NT2/D1 (cell line): ENCODE measurements around the gene CYP2S1.

Experiments
- DNase-seq: peaks from one replicate; pipeline ENCODE4 v3.0.0-alpha.2; 2011; ENCODE audit warnings: low read depth, low spot score
- H3K27me3 ChIP-seq: 2 replicates; pipeline ENCODE4 v1.6.0; 2011; ENCODE audit warnings: mild to moderate bottlenecking; ENCODE audit not compliant: insufficient read length, insufficient read depth
- H3K36me3 ChIP-seq: 2 replicates; pipeline ENCODE4 v1.6.1; 2011; ENCODE audit warnings: mild to moderate bottlenecking, low read length, mixed read lengths; ENCODE audit not compliant: insufficient read depth, insufficient read length
- H3K4me1 ChIP-seq: 2 replicates; pipeline ENCODE4 v1.5.1; 2011; ENCODE audit not compliant: insufficient read depth, insufficient read length
- H3K4me3 ChIP-seq: 2 replicates; pipeline ENCODE4 v1.5.1; 2011; ENCODE audit warnings: low read depth; ENCODE audit not compliant: insufficient read length
- H3K9ac ChIP-seq: 2 replicates; pipeline ENCODE4 v1.6.0; 2011; ENCODE audit warnings: low read depth; ENCODE audit not compliant: insufficient read length
- H3K9me3 ChIP-seq: 2 replicates; pipeline ENCODE4 v1.5.1; 2011; ENCODE audit warnings: mild to moderate bottlenecking, low read length; ENCODE audit not compliant: insufficient read depth
- SUZ12 ChIP-seq: IDR thresholded peaks from 2 replicates; pipeline ENCODE4 v1.6.1; 2011; ENCODE audit not compliant: insufficient read length, insufficient read depth; ENCODE audit errors: extremely low read depth
- YY1 ChIP-seq: IDR thresholded peaks from 2 replicates; pipeline ENCODE4 v1.6.1; 2011; ENCODE audit not compliant: insufficient read length, insufficient read depth
- ZNF274 ChIP-seq: IDR thresholded peaks from 2 replicates; pipeline ENCODE4 v1.6.1; 2011; ENCODE audit warnings: mild to moderate bottlenecking, low read depth, low read length

CYP2S1 gene

GRCh38 chr19:41239961-41240574 is 47.0 kb downstream of the CYP2S1 start:
- no peaks in the 10 kb centered on the region for H3K27me3 ChIP-seq
- TF ChIP-seq YY1 (no peak), ZNF274 (no peak), SUZ12 (no peak)
- DNase-seq: no peak
- no peaks in the 10 kb centered on the region for H3K9me3 ChIP-seq
- H3K4me3 ChIP-seq: no peak overlapping the region
- peaks cover 85% of the 10 kb centered on the region for H3K36me3 ChIP-seq
- H3K9ac ChIP-seq: no peak overlapping the region
- H3K4me1 ChIP-seq: no peaks in the 10 kb centered on the region

GRCh38 chr19:41241859-41242258 is 48.8 kb downstream of the CYP2S1 start:
- Histone ChIP-seq H3K9ac (no peak overlapping the region), H3K4me3 (no peak overlapping the region), H3K9me3 (no peaks in the 10 kb centered on the region), H3K4me1 (no peaks in the 10 kb centered on the region), H3K27me3 (no peaks in the 10 kb centered on the region), H3K36me3 (peaks cover 89% of the 10 kb centered on the region)
- TF ChIP-seq SUZ12: no peak
- TF ChIP-seq ZNF274: no peak
- TF ChIP-seq YY1: no peak
- DNase-seq: no peak

- Histone ChIP-seq H3K9me3 (no peaks in the 10 kb centered on the region), H3K27me3 (no peaks in the 10 kb centered on the region), H3K36me3 (peaks cover 85% of the 10 kb centered on the region), H3K9ac (no peak overlapping the region), H3K4me3 (no peak overlapping the region), H3K4me1 (no peaks in the 10 kb centered on the region)
- TF ChIP-seq YY1 (no peak), SUZ12 (no peak), ZNF274 (no peak)
- DNase-seq: no peak
Measured at GRCh38 chr19:41244117-41244516, 51.1 kb downstream of the CYP2S1 start.

- no peak overlapping the region for H3K9ac ChIP-seq
- no peaks in the 10 kb centered on the region for H3K9me3 ChIP-seq
- DNase-seq: no peak
- no peak overlapping the region for H3K4me3 ChIP-seq
- no peak for TF ChIP-seq SUZ12
- TF ChIP-seq ZNF274: no peak
- no peak for TF ChIP-seq YY1
- H3K4me1 ChIP-seq: no peaks in the 10 kb centered on the region
- H3K27me3 ChIP-seq: no peaks in the 10 kb centered on the region
- peaks cover 82% of the 10 kb centered on the region for H3K36me3 ChIP-seq
Measured at GRCh38 chr19:41245843-41246242, 52.8 kb downstream of the CYP2S1 start.

- Histone ChIP-seq H3K36me3 (peaks cover 81% of the 10 kb centered on the region), H3K9ac (no peak overlapping the region), H3K4me1 (no peaks in the 10 kb centered on the region), H3K27me3 (no peaks in the 10 kb centered on the region), H3K4me3 (no peak overlapping the region), H3K9me3 (no peaks in the 10 kb centered on the region)
- TF ChIP-seq ZNF274 (no peak), YY1 (no peak), SUZ12 (no peak)
- no peak for DNase-seq
Measured at GRCh38 chr19:41248895-41249294, 55.9 kb downstream of the CYP2S1 start.

GRCh38 chr19:41249707-41250423 is 56.8 kb downstream of the CYP2S1 start:
- no peak overlapping the region for H3K4me3 ChIP-seq
- H3K27me3 ChIP-seq: no peaks in the 10 kb centered on the region
- H3K9ac ChIP-seq: no peak overlapping the region
- H3K9me3 ChIP-seq: no peaks in the 10 kb centered on the region
- no peak for TF ChIP-seq SUZ12
- no peak for TF ChIP-seq YY1
- no peak for TF ChIP-seq ZNF274
- peaks cover 81% of the 10 kb centered on the region for H3K36me3 ChIP-seq
- no peak for DNase-seq
- H3K4me1 ChIP-seq: no peaks in the 10 kb centered on the region

GRCh38 chr19:41253660-41254059 is 60.6 kb downstream of the CYP2S1 start:
- Histone ChIP-seq H3K36me3 (peaks cover 84% of the 10 kb centered on the region), H3K27me3 (no peaks in the 10 kb centered on the region), H3K4me1 (no peaks in the 10 kb centered on the region), H3K4me3 (no peak overlapping the region), H3K9me3 (no peaks in the 10 kb centered on the region), H3K9ac (no peak overlapping the region)
- TF ChIP-seq ZNF274: no peak
- no peak for TF ChIP-seq SUZ12
- TF ChIP-seq YY1: no peak
- no peak for DNase-seq
